Ishikawa (cell line): ENCODE data around the gene NAA35.

Experiments
- CEBPB ChIP-seq: IDR thresholded peaks from 2 replicates; pipeline ENCODE4 v1.6.1; 2012
- CREB1 ChIP-seq: IDR thresholded peaks from 2 replicates; pipeline ENCODE4 v1.6.1; 2012; ENCODE audit warnings: low read depth
- EGR1 ChIP-seq: IDR thresholded peaks from 2 replicates; pipeline ENCODE4 v1.6.1; 2012
- EP300 ChIP-seq: IDR thresholded peaks from 2 replicates; pipeline ENCODE4 v1.6.1; 2012; ENCODE audit warnings: borderline replicate concordance
- FOXM1 ChIP-seq: IDR thresholded peaks from 2 replicates; pipeline ENCODE4 v1.6.1; 2012; ENCODE audit warnings: low read depth, borderline replicate concordance
- MAX ChIP-seq: IDR thresholded peaks from 2 replicates; pipeline ENCODE4 v1.6.1; 2012
- NFIC ChIP-seq: IDR thresholded peaks from 2 replicates; pipeline ENCODE4 v1.6.1; 2012
- RAD21 ChIP-seq: IDR thresholded peaks from 2 replicates; pipeline ENCODE4 v1.6.1; 2012; ENCODE audit warnings: low read depth
- TAF1 ChIP-seq: IDR thresholded peaks from 2 replicates; pipeline ENCODE4 v1.6.1; 2012; ENCODE audit warnings: low read depth, mild to moderate bottlenecking
- TCF12 ChIP-seq: IDR thresholded peaks from 2 replicates; pipeline ENCODE4 v1.6.1; 2012; ENCODE audit warnings: low read depth
- TEAD4 ChIP-seq: IDR thresholded peaks from 2 replicates; pipeline ENCODE4 v1.6.1; 2012
- YY1 ChIP-seq: IDR thresholded peaks from 2 replicates; pipeline ENCODE4 v1.6.1; 2012; ENCODE audit warnings: low read depth
- ZBTB7A ChIP-seq: IDR thresholded peaks from 2 replicates; pipeline ENCODE4 v1.6.1; 2012; ENCODE audit warnings: low read depth
- TF ChIP-seq, protein P1 (sequence below): IDR thresholded peaks from 2 replicates; pipeline ENCODE4 v1.6.1; 2012; ENCODE audit warnings: low read depth, mild to moderate bottlenecking
- TF ChIP-seq, protein P2 (sequence below): IDR thresholded peaks from 2 replicates; pipeline ENCODE4 v1.6.1; 2012

Gene NAA35

DNA sequence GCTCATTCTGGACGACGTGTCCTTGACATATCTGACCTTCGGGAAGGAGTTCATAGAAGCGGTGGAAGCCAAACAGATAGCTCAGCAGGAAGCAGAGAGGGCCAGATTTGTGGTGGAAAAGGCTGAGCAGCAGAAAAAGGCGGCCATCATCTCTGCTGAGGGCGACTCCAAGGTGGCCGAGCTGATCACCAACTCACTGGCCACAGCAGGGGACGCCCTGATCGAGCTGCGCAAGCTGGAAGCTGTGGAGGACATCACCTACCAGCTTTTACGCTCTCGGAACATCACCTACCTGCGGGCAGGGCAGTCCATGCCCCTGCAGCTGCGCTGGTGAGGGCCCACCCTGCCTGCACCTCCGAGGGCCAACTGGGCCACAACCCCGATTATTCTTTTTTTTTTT lies 41.6 kb upstream of the NAA35 start:
- no peak for TF ChIP-seq CEBPB
- TF ChIP-seq NFIC: no peak
- TF ChIP-seq TAF1: no peak
- TF ChIP-seq MAX: no peak
- TF ChIP-seq FOXM1: no peak
- TF ChIP-seq CREB1: no peak
- no peak for TF ChIP-seq EP300
- no peak for TF ChIP-seq TCF12
- no peak for TF ChIP-seq TEAD4
- TF ChIP-seq EGR1: no peak
- no peak for TF ChIP-seq RAD21
- TF ChIP-seq ZBTB7A: no peak
- TF ChIP-seq, protein P1, sequence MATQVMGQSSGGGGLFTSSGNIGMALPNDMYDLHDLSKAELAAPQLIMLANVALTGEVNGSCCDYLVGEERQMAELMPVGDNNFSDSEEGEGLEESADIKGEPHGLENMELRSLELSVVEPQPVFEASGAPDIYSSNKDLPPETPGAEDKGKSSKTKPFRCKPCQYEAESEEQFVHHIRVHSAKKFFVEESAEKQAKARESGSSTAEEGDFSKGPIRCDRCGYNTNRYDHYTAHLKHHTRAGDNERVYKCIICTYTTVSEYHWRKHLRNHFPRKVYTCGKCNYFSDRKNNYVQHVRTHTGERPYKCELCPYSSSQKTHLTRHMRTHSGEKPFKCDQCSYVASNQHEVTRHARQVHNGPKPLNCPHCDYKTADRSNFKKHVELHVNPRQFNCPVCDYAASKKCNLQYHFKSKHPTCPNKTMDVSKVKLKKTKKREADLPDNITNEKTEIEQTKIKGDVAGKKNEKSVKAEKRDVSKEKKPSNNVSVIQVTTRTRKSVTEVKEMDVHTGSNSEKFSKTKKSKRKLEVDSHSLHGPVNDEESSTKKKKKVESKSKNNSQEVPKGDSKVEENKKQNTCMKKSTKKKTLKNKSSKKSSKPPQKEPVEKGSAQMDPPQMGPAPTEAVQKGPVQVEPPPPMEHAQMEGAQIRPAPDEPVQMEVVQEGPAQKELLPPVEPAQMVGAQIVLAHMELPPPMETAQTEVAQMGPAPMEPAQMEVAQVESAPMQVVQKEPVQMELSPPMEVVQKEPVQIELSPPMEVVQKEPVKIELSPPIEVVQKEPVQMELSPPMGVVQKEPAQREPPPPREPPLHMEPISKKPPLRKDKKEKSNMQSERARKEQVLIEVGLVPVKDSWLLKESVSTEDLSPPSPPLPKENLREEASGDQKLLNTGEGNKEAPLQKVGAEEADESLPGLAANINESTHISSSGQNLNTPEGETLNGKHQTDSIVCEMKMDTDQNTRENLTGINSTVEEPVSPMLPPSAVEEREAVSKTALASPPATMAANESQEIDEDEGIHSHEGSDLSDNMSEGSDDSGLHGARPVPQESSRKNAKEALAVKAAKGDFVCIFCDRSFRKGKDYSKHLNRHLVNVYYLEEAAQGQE: no peak
- no peak for TF ChIP-seq YY1

DNA sequence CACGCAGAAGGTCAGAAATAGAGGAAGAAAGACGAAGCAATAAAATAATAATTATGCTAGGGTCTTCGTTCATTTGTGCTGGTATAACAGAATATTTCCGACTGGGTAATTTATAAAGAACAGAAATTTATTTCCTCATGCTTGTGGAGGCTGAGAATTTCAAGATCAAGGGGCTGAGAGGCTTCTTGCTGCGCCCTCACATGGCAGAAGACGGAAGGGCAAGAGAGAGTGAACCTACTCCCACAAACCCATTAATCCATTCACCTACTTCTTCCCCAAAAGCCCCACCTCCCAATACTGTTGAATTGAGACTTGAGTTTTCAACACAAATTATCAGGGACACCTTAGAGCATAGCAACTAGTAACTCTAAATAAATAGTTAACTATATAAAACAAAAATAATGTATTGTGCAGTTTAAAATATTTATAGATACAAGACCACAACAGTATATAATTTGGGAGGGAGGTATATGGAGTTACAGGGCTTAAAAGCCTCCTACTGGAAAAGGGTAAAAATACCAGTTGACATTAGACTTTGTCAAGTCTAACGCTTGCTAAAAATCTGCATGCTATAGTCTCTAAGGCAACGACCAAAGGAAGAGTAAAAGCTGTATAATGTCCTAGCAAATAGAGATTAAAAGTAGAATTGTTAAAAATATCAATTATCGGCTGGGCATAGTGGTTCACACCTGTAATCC lies 40.3 kb upstream of the NAA35 start:
- TF ChIP-seq TCF12 (no peak), RAD21 (peak; percentile 74)

DNA sequence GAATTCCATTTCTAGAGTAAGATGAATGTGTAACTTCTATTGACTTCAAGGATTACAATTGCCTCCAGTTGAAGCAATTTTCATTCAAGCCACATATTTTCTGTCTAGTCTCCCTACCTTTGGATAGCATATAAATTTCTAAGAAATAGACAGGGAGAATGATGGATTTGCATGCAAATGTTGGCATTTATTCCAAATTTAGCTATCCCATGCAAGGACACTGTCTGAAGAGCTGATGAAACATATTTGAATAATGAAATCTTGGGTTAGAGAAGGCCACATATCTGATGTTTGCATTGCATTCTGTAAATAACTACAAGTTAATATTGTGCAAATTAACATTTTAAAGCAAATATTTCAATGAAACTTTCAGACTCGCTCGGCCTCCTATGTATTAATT lies 36.0 kb upstream of the NAA35 start:
- TF ChIP-seq MAX: no peak
- no peak for TF ChIP-seq CEBPB
- TF ChIP-seq, protein P2, sequence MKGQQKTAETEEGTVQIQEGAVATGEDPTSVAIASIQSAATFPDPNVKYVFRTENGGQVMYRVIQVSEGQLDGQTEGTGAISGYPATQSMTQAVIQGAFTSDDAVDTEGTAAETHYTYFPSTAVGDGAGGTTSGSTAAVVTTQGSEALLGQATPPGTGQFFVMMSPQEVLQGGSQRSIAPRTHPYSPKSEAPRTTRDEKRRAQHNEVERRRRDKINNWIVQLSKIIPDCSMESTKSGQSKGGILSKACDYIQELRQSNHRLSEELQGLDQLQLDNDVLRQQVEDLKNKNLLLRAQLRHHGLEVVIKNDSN: no peak
- TF ChIP-seq RAD21: no peak
- no peak for TF ChIP-seq EGR1
- TF ChIP-seq YY1: no peak
- no peak for TF ChIP-seq ZBTB7A

DNA sequence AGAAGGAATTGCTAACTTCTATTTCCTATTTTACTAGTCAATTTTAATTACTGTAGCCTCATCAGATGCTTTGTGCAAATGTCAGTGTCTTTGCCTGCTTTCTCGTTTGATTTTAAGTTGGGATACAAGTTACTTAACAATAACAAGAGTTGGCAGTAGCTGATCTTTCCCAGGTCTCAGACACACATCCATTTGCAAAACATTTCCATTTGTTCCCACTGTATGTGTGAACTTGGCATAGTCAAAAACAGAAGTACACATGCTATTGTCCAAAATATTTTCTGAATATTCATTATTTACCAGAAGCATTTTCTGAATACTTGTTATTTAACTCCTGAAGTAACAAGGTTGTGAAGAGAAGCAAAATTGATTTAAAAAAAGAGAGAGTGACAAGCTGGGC lies 35.0 kb upstream of the NAA35 start:
- TF ChIP-seq YY1: no peak
- no peak for TF ChIP-seq EP300
- no peak for TF ChIP-seq TAF1
- TF ChIP-seq, protein P2: no peak
- no peak for TF ChIP-seq CEBPB
- no peak for TF ChIP-seq TCF12
- no peak for TF ChIP-seq ZBTB7A
- TF ChIP-seq TEAD4: no peak
- TF ChIP-seq RAD21: no peak
- no peak for TF ChIP-seq MAX
- TF ChIP-seq CREB1: no peak
- TF ChIP-seq EGR1: no peak
- no peak for TF ChIP-seq NFIC
- TF ChIP-seq, protein P1: no peak
- TF ChIP-seq FOXM1: no peak

- no peak for TF ChIP-seq TEAD4
- no peak for TF ChIP-seq RAD21
- TF ChIP-seq NFIC: no peak
- TF ChIP-seq TCF12: no peak
- no peak for TF ChIP-seq YY1
- TF ChIP-seq EGR1: no peak
- TF ChIP-seq CREB1: no peak
- TF ChIP-seq, protein P2: no peak
- TF ChIP-seq ZBTB7A: no peak
- no peak for TF ChIP-seq MAX
Observed at GRCh38 chr9:85909390-85909789, 31.6 kb upstream of the NAA35 start.
